GM18520 (cell line): ENCODE results near the gene ANKRD11.
"Not testable (repeated sequence)": the region's sequence is repeated elsewhere in the genome, so short reads cannot be mapped to it uniquely, and the experiment has no call there.

ENCODE experiments used
- ATAC-seq: cut with Tn5 transposase; IDR thresholded peaks from one replicate; pipeline ENCODE4 v1.9.1; 2021; ENCODE audit not compliant: unreplicated experiment

Gene ANKRD11

DNA sequence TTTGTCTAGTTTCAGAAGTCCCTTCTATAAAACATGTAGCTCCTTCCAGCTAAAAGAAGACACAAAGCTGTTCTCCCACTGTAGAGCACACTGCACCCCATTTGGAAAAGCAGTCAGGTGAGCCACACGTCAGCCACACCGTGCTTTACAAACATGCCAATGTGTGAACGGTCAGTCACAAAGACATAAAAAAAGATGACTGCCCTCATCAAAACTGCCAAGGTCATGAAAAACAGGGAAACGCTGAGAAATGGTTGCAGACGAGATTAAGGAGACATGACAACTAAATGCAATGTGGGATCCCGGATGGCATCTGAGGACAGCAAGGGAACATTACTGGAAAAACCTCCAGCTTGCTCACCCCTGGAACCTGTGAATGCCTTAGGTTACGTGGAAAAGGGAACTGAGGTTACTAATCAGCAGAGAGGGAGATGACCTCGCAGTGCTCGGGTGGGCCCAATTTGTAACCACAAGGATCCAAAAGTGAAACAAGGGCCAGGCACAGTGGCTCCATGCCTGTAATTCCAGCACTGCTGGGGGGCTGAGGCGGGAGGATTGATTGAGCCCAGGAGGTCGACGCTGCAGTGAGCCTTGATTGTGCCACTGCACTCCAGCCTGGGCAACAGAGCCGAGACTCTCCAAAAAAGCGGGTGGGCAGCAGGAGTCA is 8.1 kb downstream of the ANKRD11 start:
- ATAC-seq = no peak

DNA sequence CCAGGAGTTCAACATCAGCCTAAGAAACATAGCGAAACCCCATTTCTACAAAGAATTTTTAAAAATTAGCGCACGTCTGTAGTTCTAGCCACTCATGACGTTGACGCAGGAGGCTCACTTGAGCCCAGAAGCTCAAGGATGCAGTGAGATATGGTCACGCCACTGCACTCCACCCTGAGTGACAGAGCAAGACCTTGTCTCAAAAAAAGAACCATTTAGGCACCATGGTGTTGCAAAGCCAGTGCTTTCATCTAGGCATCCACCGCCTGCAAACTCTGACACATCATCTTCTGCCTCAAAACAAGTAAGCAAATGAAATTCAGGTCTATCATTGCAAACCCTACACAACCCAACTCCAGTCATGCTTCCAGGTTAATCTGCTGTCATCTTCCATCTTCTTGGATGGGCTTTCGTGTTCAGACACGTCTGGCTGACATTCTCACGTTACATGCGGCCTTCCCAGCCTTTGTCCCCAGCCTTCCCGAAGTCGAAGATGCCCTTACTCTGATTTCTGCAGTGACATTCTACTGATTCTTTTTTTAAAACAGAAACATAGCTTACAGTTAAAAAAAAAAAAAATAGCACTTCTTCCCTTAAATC is 8.9 kb downstream of the ANKRD11 start:
- no peak for ATAC-seq

- no peak for ATAC-seq
Observed at GRCh38 chr16:89478576-89479221, 11.7 kb downstream of the ANKRD11 start.

DNA sequence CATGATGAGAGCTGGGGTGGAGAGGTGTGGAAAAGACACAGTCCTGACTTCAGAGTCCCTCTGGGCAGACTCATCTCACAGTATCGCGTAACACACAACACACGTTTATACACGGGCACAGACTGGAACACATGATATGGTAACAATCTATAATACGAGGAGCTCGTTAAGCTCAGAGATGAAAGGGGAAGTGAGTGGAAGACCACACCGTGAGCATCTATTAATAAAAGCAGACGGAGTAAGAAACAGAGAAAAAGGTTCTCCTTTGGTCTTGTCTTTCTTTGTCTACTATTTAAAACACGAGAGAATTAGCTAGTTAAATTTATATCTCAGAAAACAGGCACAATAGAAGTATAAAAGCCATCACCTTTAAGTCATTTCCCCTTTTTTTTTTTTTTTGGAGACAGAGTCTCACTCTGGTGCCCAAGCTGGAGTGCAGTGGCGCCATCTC is 13.5 kb downstream of the ANKRD11 start:
- no peak for ATAC-seq

DNA sequence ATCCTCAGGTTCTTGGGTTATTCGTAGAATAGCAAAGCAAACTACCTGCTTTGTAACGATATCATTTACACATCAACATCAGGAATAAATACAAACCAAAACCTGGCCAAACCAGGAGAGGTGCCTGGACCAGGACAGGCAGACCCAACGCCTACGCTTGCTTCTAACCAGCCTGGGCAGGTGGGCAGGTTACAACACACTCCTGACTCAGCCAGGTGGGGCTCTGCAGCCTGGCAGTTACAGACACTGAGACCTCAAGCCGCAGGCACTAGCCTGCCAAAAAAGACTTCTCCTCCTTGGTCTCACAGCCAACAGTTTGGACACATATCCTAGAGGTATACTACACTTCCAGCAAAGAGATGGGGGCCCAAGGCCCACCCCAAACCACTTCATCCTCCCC is 14.0 kb downstream of the ANKRD11 start:
- no peak for ATAC-seq

GRCh38 chr16:89475144-89475543 is 15.2 kb downstream of the ANKRD11 start:
- ATAC-seq = no peak

DNA sequence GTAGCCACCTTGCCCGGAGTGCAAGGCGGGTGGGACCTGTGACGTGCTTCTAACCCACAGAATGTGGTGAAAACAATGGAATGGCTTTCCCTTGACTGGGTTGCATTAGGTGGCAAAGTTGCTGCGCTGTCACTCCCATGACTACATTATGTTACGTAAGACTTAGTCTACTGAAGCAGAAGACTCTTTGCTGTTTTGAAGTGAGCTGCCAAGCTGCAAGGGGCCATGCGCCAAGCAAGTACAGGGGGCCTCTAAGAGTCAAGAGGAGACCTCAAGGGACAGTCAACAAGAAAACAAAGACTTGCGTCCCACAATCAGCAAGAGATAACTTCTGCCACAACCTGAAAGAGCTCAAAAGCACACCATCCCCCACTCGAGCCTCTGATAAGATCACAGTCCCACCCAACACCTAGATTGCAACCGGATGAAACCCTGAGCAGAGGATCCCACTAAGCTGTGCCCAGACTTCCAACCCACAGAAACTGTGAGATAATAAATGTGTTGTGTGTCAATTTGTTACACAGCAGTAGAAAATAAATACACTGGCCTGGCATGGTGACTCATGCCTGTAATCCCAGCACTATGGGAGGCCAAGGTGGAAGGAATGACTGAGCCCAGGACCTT is 16.5 kb downstream of the ANKRD11 start:
- ATAC-seq = no peak

- no peak for ATAC-seq
Observed at GRCh38 chr16:89473136-89473712, 17.1 kb downstream of the ANKRD11 start.

GRCh38 chr16:89472711-89473075 is 17.7 kb downstream of the ANKRD11 start:
- no peak for ATAC-seq

DNA sequence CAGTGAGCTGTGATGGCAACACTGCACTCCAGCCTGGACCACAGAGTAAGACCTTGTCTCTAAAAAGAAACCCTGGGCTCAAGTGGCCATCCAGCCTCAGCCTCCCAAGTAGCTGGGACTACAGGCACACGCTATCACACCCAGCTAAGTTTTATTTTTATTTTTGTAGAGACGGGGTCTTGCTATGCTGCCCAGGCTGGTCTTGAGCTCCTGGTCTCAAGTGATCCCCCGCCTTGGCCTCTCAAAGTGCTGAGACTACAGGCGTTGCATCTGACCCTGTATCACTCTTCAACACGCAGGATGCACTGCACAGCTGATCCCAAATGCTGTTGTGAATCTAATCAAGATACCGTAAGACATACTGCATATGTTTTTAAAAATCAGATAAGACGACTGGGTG is 23.0 kb downstream of the ANKRD11 start:
- ATAC-seq = no peak

DNA sequence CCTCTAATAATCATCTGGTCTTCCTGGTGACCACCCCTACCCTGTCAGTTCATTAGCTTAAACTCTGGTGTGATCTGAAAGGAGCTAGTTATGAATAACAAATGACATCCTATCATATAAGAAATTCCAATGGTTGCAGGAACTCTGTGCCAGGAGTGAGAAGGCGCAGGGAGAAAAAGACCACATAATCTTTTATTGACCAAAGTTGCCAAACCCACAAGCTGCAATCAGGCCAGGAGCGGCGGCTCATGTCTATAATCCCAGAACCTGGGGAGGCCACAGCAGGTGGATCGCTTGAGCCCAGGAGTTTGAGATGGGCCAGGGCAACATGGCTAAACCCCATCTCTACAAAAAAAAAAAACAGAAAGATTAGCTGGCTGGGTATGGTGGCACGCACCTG is 23.4 kb downstream of the ANKRD11 start:
- ATAC-seq = no peak

GRCh38 chr16:89463312-89463711 is 27.0 kb downstream of the ANKRD11 start:
- ATAC-seq = not testable (repeated sequence)

GRCh38 chr16:89462639-89463038 is 27.7 kb downstream of the ANKRD11 start:
- ATAC-seq = not testable (repeated sequence)

- not testable (repeated sequence) for ATAC-seq
Observed at GRCh38 chr16:89461890-89462289, 28.5 kb downstream of the ANKRD11 start.

DNA sequence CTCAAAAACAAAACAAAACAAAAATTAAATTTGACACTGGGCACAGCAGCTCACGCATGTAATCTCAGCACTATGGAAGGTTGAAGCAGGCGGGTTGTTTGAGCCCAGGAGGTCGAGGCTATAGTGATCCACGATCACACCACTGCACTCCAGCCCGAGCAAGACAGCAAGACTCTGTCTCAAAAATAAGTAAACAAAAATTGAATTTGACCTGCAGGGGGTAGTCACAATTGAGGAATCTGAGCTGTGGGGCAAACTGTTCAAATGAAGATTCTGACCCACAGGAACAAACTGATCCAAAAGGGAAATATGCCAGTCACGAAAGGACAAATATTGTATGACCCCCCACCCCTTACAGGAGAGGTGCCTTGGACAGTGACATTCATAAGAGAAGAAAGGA is 29.8 kb downstream of the ANKRD11 start:
- ATAC-seq = no peak

- ATAC-seq = no peak
Observed at GRCh38 chr16:89458967-89459366, 31.4 kb downstream of the ANKRD11 start.

GRCh38 chr16:89458551-89458950 is 31.8 kb downstream of the ANKRD11 start:
- ATAC-seq = no peak

GRCh38 chr16:89456419-89456959 is 33.9 kb downstream of the ANKRD11 start:
- no peak for ATAC-seq

- ATAC-seq = no peak
Observed at GRCh38 chr16:89455692-89456091, 34.7 kb downstream of the ANKRD11 start.

DNA sequence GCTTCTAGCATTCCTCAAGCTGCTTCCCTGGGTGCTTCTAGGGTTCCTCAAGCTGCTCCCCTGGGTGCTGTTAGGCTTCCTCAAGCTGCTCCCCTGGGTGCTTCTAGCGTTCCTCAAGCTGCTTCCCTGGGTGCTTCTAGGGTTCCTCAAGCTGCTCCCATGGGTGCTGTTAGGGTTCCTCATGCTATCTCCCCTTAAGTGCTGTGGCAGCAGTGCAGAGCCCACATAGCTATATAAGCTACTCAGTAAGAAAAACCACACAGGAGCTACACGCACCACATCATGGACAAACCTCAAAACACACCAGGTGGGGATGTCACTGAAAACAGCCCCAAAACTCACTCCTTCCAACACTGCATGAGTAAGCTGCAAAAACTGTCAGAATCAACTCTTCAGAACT is 35.2 kb downstream of the ANKRD11 start:
- no peak for ATAC-seq

- not testable (repeated sequence) for ATAC-seq
Observed at GRCh38 chr16:89454378-89455125, 35.8 kb downstream of the ANKRD11 start.
